Subcutaneous abdominal adipose tissue (tissue), 5 donors: ENCODE measurements around the gene AKT1.

Source experiments
- H3K27ac ChIP-seq: one replicate; pipeline ENCODE4 v1.7.0; 2013; ENCODE audit warnings: low read depth, mild to moderate bottlenecking, inconsistent platforms, low read length, moderate library complexity
- H3K27me3 ChIP-seq, 5 donors: one replicate each; pipeline ENCODE4 v1.7.0; 2013; ENCODE audit warnings: low read length in 5 of 5, inconsistent platforms in 1 of 5; ENCODE audit not compliant: control insufficient read depth in 5 of 5, insufficient read depth in 4 of 5
- H3K36me3 ChIP-seq, 5 donors: one replicate each; pipeline ENCODE4 v1.7.0; 2013; ENCODE audit warnings: low read length in 5 of 5; ENCODE audit not compliant: control insufficient read depth in 5 of 5, insufficient read depth in 5 of 5
- H3K4me1 ChIP-seq, 5 donors: one replicate each; pipeline ENCODE4 v1.7.0; 2013; ENCODE audit warnings: low read length in 5 of 5, mild to moderate bottlenecking in 3 of 5, moderate library complexity in 1 of 5; ENCODE audit not compliant: control insufficient read depth in 5 of 5, insufficient read depth in 5 of 5
- H3K4me3 ChIP-seq, 5 donors: one replicate each; pipeline ENCODE4 v1.7.0; 2013; ENCODE audit warnings: low read length in 5 of 5, low read depth in 1 of 5
- H3K9ac ChIP-seq, 5 donors: one replicate each; pipeline ENCODE4 v1.7.0; 2013; ENCODE audit warnings: low read length in 5 of 5, mild to moderate bottlenecking in 4 of 5, moderate library complexity in 3 of 5
- H3K9me3 ChIP-seq, 5 donors: one replicate each; pipeline ENCODE4 v1.7.0; 2013; ENCODE audit warnings: low read length in 5 of 5; ENCODE audit not compliant: control insufficient read depth in 5 of 5
- donor health status: healthy.
- donor health status: healthy.
- donor health status: healthy.
- donor health status: healthy.
- donor health status: healthy.

Gene AKT1

GRCh38 chr14:104793703-104793959, 1.9 kb downstream of the AKT1 start:
- H3K9me3 ChIP-seq = no peaks in the 10 kb centered on the region
- peak overlapping the region; percentile 48 to 81 (median 77) for H3K4me3 ChIP-seq
- peaks cover 0 to 39% (median 29%) of the 10 kb centered on the region in 5 donors for H3K36me3 ChIP-seq
- H3K27ac ChIP-seq = no peak overlapping the region
- peak overlapping the region in 3 of 5 donors; percentile 44 to 89 (median 88) for H3K9ac ChIP-seq
- H3K27me3 ChIP-seq = no peaks in the 10 kb centered on the region
- H3K4me1 ChIP-seq = peaks cover 12 to 87% (median 64%) of the 10 kb centered on the region in 5 donors

GRCh38 chr14:104792945-104793702, 2.4 kb downstream of the AKT1 start:
- Histone ChIP-seq H3K9ac (peak overlapping the region in 3 of 5 donors; percentile 22 to 89 (median 36)), H3K4me1 (peaks cover 12 to 87% (median 59%) of the 10 kb centered on the region in 5 donors), H3K36me3 (peaks cover 0 to 44% (median 34%) of the 10 kb centered on the region in 5 donors), H3K27me3 (no peaks in the 10 kb centered on the region), H3K27ac (no peak overlapping the region), H3K4me3 (peak overlapping the region in 4 of 5 donors; percentile 48 to 81 (median 79)), H3K9me3 (no peaks in the 10 kb centered on the region)

DNA sequence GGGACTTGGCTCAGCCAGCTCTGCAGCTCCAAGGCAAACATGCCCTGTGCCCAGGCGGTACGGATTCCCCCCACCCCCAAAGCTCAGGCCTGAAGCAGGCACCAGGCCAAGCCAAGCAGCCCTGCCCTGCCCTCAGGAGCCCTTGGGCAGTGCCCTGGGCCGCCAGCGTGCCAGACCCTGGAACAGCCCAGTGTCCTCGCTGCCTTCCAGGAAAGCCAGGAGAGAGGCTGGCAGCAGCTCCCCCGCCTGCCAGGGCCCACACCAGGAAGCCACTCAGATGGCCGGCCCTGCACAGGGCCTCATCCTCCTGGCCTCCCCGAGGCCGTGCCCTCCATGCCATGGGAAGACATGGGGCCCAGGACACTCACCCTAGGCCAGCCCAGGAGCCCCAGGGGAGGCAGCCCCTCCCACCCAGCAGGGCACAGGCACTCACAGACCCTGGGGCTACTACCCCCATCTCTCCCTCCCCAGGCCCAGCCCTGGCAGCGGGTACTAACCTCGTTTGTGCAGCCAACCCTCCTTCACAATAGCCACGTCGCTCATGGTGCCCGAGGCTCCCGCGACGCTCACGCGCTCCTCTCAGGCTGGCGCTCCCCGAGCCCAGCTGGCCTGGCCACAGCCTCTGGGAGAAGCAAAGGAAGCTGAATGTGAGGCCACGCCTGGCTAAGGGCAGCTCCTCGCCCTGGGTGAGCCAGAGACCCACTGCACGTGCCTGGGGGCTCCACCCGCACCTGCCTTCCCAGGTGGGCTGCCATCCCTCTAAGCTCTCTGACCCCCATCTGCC, 3.3 kb downstream of the AKT1 start:
- Histone ChIP-seq H3K4me1 (peaks cover 8 to 87% (median 59%) of the 10 kb centered on the region in 5 donors), H3K4me3 (peak overlapping the region in 1 of 5 donors; percentile 17), H3K36me3 (peaks cover 0 to 50% (median 34%) of the 10 kb centered on the region in 5 donors), H3K9ac (peak overlapping the region in 2 of 5 donors; percentile 36 to 89), H3K27me3 (no peaks in the 10 kb centered on the region), H3K27ac (no peak overlapping the region), H3K9me3 (no peaks in the 10 kb centered on the region)

- H3K9ac ChIP-seq = no peak overlapping the region
- H3K9me3 ChIP-seq = no peaks in the 10 kb centered on the region
- H3K27ac ChIP-seq = no peak overlapping the region
- H3K4me3 ChIP-seq = no peak overlapping the region
- peaks cover 8 to 89% (median 60%) of the 10 kb centered on the region in 5 donors for H3K4me1 ChIP-seq
- H3K36me3 ChIP-seq = peaks cover 0 to 55% (median 35%) of the 10 kb centered on the region in 5 donors
- H3K27me3 ChIP-seq = no peaks in the 10 kb centered on the region
Observed at GRCh38 chr14:104791425-104791824, 4.1 kb downstream of the AKT1 start.

- H3K9me3 ChIP-seq = no peaks in the 10 kb centered on the region
- H3K27me3 ChIP-seq = no peaks in the 10 kb centered on the region
- H3K4me3 ChIP-seq = no peak overlapping the region
- H3K9ac ChIP-seq = peak overlapping the region in 1 of 5 donors; percentile 26
- H3K27ac ChIP-seq = no peak overlapping the region
- peaks cover 0 to 60% (median 37%) of the 10 kb centered on the region in 5 donors for H3K36me3 ChIP-seq
- H3K4me1 ChIP-seq = peaks cover 8 to 96% (median 61%) of the 10 kb centered on the region in 5 donors
Observed at GRCh38 chr14:104789752-104790743, 5.5 kb downstream of the AKT1 start.

GRCh38 chr14:104788873-104789663, 6.5 kb downstream of the AKT1 start:
- Histone ChIP-seq H3K4me1 (peaks cover 5 to 98% (median 57%) of the 10 kb centered on the region in 5 donors), H3K9ac (peak overlapping the region in 1 of 5 donors; percentile 4), H3K4me3 (no peak overlapping the region), H3K27ac (no peak overlapping the region), H3K36me3 (peaks cover 0 to 63% (median 37%) of the 10 kb centered on the region in 5 donors), H3K9me3 (no peaks in the 10 kb centered on the region), H3K27me3 (no peaks in the 10 kb centered on the region)

DNA sequence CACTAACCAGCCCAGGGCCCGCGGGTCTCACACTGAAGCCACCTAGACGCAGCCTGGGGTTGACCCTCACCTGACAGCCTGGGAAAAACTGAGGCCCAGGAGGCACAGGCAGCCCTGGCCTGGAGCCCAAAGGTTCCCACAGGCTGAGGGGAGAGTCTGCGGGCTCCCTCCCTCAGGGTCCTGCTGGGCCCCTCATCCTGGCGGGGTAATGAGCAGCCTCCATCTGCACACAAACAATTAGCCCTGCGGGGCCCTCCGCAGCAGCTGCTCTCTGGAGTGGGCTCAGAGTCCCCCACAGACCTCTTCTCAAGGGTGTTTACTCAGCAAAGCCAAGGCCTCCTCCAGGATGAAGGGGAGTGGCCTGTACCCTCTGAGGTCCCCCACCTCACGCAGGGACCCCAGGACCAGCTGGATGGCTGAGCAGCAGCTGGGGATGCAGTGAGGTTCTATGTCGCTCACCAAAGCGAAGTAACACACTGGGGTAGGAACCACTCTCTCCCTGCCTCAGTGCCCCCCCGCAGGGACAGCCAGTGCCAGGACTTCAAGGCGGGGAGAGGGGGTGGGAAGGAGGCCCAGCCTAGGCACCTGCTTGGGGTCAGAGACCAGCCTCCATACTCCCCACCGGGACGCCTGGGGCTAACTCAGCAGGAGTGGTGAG, 7.3 kb downstream of the AKT1 start:
- no peaks in the 10 kb centered on the region for H3K9me3 ChIP-seq
- H3K27ac ChIP-seq = no peak overlapping the region
- peaks cover 0 to 97% (median 55%) of the 10 kb centered on the region in 5 donors for H3K4me1 ChIP-seq
- peaks cover 0 to 66% (median 37%) of the 10 kb centered on the region in 5 donors for H3K36me3 ChIP-seq
- H3K4me3 ChIP-seq = no peak overlapping the region
- no peaks in the 10 kb centered on the region for H3K27me3 ChIP-seq
- H3K9ac ChIP-seq = peak overlapping the region in 1 of 5 donors; percentile 4

DNA sequence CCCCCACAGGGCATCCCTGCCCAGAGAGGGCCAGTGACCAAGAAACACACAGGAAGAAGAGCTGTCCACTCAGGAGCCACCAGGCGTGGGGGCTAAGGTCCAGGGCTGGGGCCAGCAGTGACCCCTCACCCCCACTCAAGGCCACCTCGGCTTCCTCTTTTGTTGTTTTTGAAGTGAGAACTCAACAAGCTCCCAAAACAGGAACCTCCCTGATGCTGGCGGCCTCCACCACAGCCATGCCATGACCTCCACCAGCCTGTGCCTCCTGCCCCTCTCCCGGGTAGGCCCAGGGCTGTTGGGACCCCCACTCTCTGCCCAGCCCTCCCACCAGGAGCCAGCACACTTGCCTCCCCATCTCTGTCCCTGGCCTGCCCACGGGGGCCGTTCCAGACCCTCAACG, 7.8 kb downstream of the AKT1 start:
- Histone ChIP-seq H3K4me1 (peaks cover 0 to 92% (median 49%) of the 10 kb centered on the region in 5 donors), H3K27me3 (no peaks in the 10 kb centered on the region), H3K27ac (no peak overlapping the region), H3K4me3 (no peak overlapping the region), H3K9ac (peak overlapping the region in 1 of 5 donors; percentile 8), H3K9me3 (no peaks in the 10 kb centered on the region), H3K36me3 (peaks cover 0 to 70% (median 37%) of the 10 kb centered on the region in 5 donors)
